Motor neuron (in vitro differentiated cells): Measurements from ENCODE around the gene FANCM. TPM values are rescaled to one million over a fixed set of nuclear protein-coding genes. Genes with fewer than 3 reads are reported as not detected.

ENCODE experiments used
- ATAC-seq, 8 experiments: fragments of 200-7000 bp; cut with Tn5 transposase; replicated peaks in 6 of 8; 2 replicates each; pipeline ENCODE4 v1.8.0; 2021; ENCODE audit warnings: mild to moderate bottlenecking in 8 of 8, moderate library complexity in 8 of 8
- H3K27ac ChIP-seq, 2 donors: fragments of 250-450 bp; sonication (Bioruptor Pico); 2 replicates each; pipeline ENCODE4 v1.9.0; 2021; ENCODE audit warnings: antibody characterized with exemption in 2 of 2, mild to moderate bottlenecking in 2 of 2, moderate library complexity in 1 of 2
- H3K4me1 ChIP-seq, 2 donors: fragments of 250-450 bp; sonication (Bioruptor Pico); replicated peaks in 1 of 2; 2 replicates each; pipeline ENCODE4 v1.6.1; 2021; ENCODE audit warnings: antibody characterized with exemption in 2 of 2, mild to moderate bottlenecking in 2 of 2, moderate library complexity in 1 of 2
- H3K4me3 ChIP-seq, 5 donors: fragments of 250-450 bp; sonication (Bioruptor Pico); 2 replicates each; pipeline ENCODE4 v1.9.0; 2021; ENCODE audit warnings: antibody characterized with exemption in 5 of 5, mild to moderate bottlenecking in 5 of 5, moderate library complexity in 4 of 5
- WGBS, 10 experiments: fragments of 450-650 bp; shearing (Covaris generic); methylation state at CpG; one replicate each; pipeline ENCODE4 v1.0.0; 2022; 5-methylcytosine and 5-hydroxymethylcytosine counted together
- in situ Hi-C, 9 experiments: fragments of 400-800 bp; cut with MboI; loops; one replicate each; pipeline ENCODE4 v1.15.0; 2021; ENCODE audit warnings: low sequenced_read_pairs in 9 of 9, low pct_unique_long_range_greater_than_20kb in 2 of 9; ENCODE audit not compliant: unreplicated experiment in 9 of 9
- total RNA-seq, 8 experiments: library from RNA; unstranded; fragments of 300-600 nt; gene quantifications; 2 replicates each; pipeline versions ENCODE4 v1.2.3 to v1.2.4, GENCODE V29; 2022

The FANCM gene, protein sequence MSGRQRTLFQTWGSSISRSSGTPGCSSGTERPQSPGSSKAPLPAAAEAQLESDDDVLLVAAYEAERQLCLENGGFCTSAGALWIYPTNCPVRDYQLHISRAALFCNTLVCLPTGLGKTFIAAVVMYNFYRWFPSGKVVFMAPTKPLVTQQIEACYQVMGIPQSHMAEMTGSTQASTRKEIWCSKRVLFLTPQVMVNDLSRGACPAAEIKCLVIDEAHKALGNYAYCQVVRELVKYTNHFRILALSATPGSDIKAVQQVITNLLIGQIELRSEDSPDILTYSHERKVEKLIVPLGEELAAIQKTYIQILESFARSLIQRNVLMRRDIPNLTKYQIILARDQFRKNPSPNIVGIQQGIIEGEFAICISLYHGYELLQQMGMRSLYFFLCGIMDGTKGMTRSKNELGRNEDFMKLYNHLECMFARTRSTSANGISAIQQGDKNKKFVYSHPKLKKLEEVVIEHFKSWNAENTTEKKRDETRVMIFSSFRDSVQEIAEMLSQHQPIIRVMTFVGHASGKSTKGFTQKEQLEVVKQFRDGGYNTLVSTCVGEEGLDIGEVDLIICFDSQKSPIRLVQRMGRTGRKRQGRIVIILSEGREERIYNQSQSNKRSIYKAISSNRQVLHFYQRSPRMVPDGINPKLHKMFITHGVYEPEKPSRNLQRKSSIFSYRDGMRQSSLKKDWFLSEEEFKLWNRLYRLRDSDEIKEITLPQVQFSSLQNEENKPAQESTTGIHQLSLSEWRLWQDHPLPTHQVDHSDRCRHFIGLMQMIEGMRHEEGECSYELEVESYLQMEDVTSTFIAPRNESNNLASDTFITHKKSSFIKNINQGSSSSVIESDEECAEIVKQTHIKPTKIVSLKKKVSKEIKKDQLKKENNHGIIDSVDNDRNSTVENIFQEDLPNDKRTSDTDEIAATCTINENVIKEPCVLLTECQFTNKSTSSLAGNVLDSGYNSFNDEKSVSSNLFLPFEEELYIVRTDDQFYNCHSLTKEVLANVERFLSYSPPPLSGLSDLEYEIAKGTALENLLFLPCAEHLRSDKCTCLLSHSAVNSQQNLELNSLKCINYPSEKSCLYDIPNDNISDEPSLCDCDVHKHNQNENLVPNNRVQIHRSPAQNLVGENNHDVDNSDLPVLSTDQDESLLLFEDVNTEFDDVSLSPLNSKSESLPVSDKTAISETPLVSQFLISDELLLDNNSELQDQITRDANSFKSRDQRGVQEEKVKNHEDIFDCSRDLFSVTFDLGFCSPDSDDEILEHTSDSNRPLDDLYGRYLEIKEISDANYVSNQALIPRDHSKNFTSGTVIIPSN (N-terminal part only)
- total RNA-seq: 10 to 100 TPM in 1 of 8 experiments, 1 to 10 TPM in 7; 2.6 to 13.1 (median 5.4) TPM

GRCh38 chr14:45135659-45136395 lies at the start of gene FANCM:
TSS of gene FANCM (plus strand) at chr14:45135930. CDS start at chr14:45136032, 102 bp downstream.
- in situ Hi-C loops: no loop called here

GRCh38 chr14:45089813-45090212 lies 45.9 kb upstream of the FANCM start:
- no peak overlapping the region for H3K4me3 ChIP-seq
- peaks cover 7 to 17% of the 10 kb centered on the region in 2 donors for H3K4me1 ChIP-seq
- in situ Hi-C loops: no loop called here
- 0 to 100% (median 71%) methylated on average over 1 of the region's 1 CpG; no CpG with 5 or more reads in 1 of the 10 experiments for WGBS, 10 experiments
- H3K27ac ChIP-seq: no peak overlapping the region
- peak in 2 of 8 experiments; percentile 73 to 76 for ATAC-seq

More at GRCh38 chr14:45135659-45136395, at the start of gene FANCM:
- 0 to 3% (median 0%) methylated on average over 1 to 27 of the region's 48 CpGs for WGBS, 10 experiments
- peak; percentile 45 to 63 (median 52) for ATAC-seq
- H3K27ac ChIP-seq: peak within 1 kb of the TSS; percentile 11 to 30
- peaks cover 7 to 12% of the 10 kb centered on the region in 2 donors for H3K4me1 ChIP-seq
- H3K4me3 ChIP-seq: peak within 1 kb of the TSS; percentile 64 to 93 (median 85)

- 56 to 100% (median 96%) methylated on average over 1 to 2 of the region's 2 CpGs for WGBS, 10 experiments
- Histone ChIP-seq H3K4me1 (no peaks in the 10 kb centered on the region), H3K4me3 (no peak overlapping the region), H3K27ac (no peak overlapping the region)
- no peak for ATAC-seq
- in situ Hi-C loops: no loop called here
These were observed 44.0 kb upstream of the FANCM start for GRCh38 chr14:45091710-45092109.

DNA sequence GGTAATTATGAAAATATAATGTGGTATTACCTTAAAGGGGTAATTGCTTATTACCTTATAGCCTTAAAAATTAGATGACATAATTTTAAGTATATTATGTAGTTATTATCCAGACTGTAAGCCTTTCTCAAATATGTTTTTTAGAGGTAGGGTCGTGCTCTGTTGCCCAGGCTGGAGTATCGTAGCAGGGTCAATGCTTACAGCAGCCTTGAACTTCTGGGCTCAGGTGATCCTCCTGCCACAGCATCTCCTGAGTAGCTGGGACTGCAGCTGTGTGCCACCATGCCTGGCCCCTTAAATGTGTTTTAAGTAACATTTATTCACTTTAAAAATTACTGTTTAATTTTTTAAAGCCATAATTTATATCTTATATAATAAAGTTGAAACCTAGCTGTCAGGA lies 41.5 kb upstream of the FANCM start:
- Histone ChIP-seq H3K4me3 (no peak overlapping the region), H3K27ac (no peak overlapping the region), H3K4me1 (no peaks in the 10 kb centered on the region)
- no peak for ATAC-seq
- in situ Hi-C loops: no loop called here
- WGBS, 10 experiments: 80 to 100% (median 100%) methylated on average over 1 to 2 of the region's 2 CpGs; no CpG with 5 or more reads in 3 of the 10 experiments

DNA sequence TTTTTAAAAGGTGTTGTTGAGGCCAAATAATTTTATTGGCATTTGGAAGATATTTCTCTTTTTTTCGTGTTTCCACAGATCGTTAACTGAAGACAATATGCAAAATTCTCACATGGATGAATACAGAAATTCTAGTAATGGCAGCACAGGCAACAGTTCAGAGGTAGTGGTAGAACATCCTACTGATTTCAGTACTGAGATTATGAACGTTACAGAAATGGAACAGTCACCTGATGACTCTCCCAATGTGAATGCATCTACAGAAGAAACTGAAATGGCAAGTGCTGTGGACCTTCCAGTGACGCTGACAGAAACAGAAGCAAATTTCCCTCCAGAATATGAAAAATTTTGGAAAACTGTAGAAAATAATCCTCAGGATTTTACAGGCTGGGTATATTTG lies 40.6 kb upstream of the FANCM start:
- Histone ChIP-seq H3K4me3 (no peak overlapping the region), H3K27ac (no peak overlapping the region), H3K4me1 (no peaks in the 10 kb centered on the region)
- 78 to 100% (median 98%) methylated on average over 1 to 4 of the region's 4 CpGs; no CpG with 5 or more reads in 1 of the 10 experiments for WGBS, 10 experiments
- ATAC-seq: no peak
- in situ Hi-C loops: no loop called here

GRCh38 chr14:45096218-45096617 lies 39.5 kb upstream of the FANCM start:
- in situ Hi-C loops: no loop called here
- no peak overlapping the region for H3K27ac ChIP-seq
- no peak for ATAC-seq
- 89 to 100% (median 100%) methylated on average over 1 to 4 of the region's 4 CpGs for WGBS, 10 experiments
- H3K4me3 ChIP-seq: no peak overlapping the region
- no peaks in the 10 kb centered on the region for H3K4me1 ChIP-seq

GRCh38 chr14:45103806-45104205 lies 31.9 kb upstream of the FANCM start:
- Histone ChIP-seq H3K27ac (no peak overlapping the region), H3K4me1 (no peaks in the 10 kb centered on the region), H3K4me3 (no peak overlapping the region)
- in situ Hi-C loops: no loop called here
- no peak for ATAC-seq

- WGBS, 10 experiments: 88 to 100% methylated on average over 1 of the region's 1 CpG; no CpG with 5 or more reads in 8 of the 10 experiments
- ATAC-seq: no peak
- in situ Hi-C loops: no loop called here
- no peaks in the 10 kb centered on the region for H3K4me1 ChIP-seq
- H3K4me3 ChIP-seq: no peak overlapping the region
- no peak overlapping the region for H3K27ac ChIP-seq
These were observed 31.2 kb upstream of the FANCM start for GRCh38 chr14:45104561-45104960.

DNA sequence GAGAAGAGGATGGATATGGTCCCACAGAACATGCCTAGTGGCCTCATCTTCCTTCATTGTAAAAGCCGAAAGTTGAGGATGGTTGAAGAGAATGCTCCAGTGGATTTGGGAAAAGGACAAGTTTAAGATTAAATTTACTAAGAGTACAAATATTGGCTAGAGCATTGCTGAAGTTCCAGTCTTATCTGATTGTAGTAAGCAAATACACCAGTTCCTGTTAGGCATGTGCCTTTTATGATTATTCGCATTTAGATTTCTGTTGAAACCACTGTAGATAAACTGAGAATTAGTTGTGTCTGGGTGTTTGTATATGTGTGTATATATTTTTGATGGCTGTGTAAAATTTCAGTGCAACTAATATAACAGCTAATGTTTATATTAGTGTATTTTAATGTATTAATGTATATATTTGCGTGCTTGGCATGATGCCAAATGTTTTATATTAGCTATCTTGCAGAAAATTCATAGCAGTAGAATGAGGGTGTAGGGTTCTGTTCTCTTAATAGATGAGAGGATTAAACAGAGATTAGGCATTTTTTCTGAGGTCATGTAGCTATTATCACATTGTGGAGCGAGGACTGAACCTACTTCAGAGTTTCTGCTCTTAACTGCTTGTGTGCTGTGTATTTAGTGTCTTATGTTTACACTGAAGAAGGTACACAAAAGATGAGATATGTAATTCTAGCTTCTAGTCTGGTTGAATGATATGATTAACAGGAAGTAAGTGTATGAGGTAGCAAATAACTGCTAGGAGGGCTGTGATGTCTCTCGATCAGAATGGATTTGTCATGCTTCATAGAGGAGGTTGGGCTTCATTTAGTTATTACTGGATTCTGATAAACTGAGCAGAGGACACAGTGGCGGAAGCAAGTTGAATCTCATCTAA lies 22.6 kb upstream of the FANCM start:
- H3K4me3 ChIP-seq: no peak overlapping the region
- WGBS, 10 experiments: 46 to 100% (median 100%) methylated on average over 1 to 5 of the region's 6 CpGs
- no peaks in the 10 kb centered on the region for H3K4me1 ChIP-seq
- in situ Hi-C loops: no loop called here
- ATAC-seq: peak in 3 of 8 experiments; percentile 84 to 92 (median 86)
- no peak overlapping the region for H3K27ac ChIP-seq

GRCh38 chr14:45114327-45114726 lies 21.4 kb upstream of the FANCM start:
- peak in 1 of 8 experiments; percentile 5 for ATAC-seq
- in situ Hi-C loops: no loop called here
- H3K4me1 ChIP-seq: no peaks in the 10 kb centered on the region
- WGBS, 10 experiments: 25 to 100% (median 90%) methylated on average over 1 to 3 of the region's 3 CpGs
- no peak overlapping the region for H3K4me3 ChIP-seq
- H3K27ac ChIP-seq: no peak overlapping the region

GRCh38 chr14:45118594-45118993 lies 17.1 kb upstream of the FANCM start:
- Histone ChIP-seq H3K27ac (no peak overlapping the region), H3K4me3 (no peak overlapping the region), H3K4me1 (no peaks in the 10 kb centered on the region)
- in situ Hi-C loops: no loop called here
- 73 to 100% (median 96%) methylated on average over 1 to 6 of the region's 6 CpGs for WGBS, 10 experiments
- ATAC-seq: no peak
